Epithelial cell of proximal tubule (primary cell): ENCODE measurements around the gene SRSF1. TPM values are rescaled to one million over a fixed set of nuclear protein-coding genes. Genes with fewer than 3 reads are reported as not detected.

Experiments
- DNase-seq: peaks from one replicate; pipeline ENCODE4 v3.0.0-alpha.2; 2011; ENCODE audit warnings: low read depth
- H3K4me3 ChIP-seq: 2 replicates; pipeline ENCODE4 v1.5.1; 2011; ENCODE audit warnings: low read depth, mild to moderate bottlenecking, low read length
- total RNA-seq: library from RNA; depleted of rRNA; stranded (reverse); fragments of >200 nt; gene quantifications from 2 replicates; pipeline ENCODE4 v1.2.3, GENCODE V29; 2015
- TF ChIP-seq, protein P1 (sequence below): conservative IDR thresholded peaks from 2 replicates; pipeline ENCODE4 v1.5.1; 2012; ENCODE audit warnings: low read depth, mild to moderate bottlenecking, low read length

SRSF1 gene
- total RNA-seq, 1 donor from 2014 or later, result 293 TPM

GRCh38 chr17:57987581-57988300 lies 19.3 kb downstream of the SRSF1 start, which contains the start of gene VEZF1:
VEZF1 (minus strand) TSS chr17:57988254; CDS start chr17:57988111, 143 bp downstream.
- TF ChIP-seq, protein P1, sequence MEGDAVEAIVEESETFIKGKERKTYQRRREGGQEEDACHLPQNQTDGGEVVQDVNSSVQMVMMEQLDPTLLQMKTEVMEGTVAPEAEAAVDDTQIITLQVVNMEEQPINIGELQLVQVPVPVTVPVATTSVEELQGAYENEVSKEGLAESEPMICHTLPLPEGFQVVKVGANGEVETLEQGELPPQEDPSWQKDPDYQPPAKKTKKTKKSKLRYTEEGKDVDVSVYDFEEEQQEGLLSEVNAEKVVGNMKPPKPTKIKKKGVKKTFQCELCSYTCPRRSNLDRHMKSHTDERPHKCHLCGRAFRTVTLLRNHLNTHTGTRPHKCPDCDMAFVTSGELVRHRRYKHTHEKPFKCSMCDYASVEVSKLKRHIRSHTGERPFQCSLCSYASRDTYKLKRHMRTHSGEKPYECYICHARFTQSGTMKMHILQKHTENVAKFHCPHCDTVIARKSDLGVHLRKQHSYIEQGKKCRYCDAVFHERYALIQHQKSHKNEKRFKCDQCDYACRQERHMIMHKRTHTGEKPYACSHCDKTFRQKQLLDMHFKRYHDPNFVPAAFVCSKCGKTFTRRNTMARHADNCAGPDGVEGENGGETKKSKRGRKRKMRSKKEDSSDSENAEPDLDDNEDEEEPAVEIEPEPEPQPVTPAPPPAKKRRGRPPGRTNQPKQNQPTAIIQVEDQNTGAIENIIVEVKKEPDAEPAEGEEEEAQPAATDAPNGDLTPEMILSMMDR, result no peak
- peak within 1 kb of the TSS; percentile 84 for H3K4me3 ChIP-seq
- DNase-seq, result no peak

DNA sequence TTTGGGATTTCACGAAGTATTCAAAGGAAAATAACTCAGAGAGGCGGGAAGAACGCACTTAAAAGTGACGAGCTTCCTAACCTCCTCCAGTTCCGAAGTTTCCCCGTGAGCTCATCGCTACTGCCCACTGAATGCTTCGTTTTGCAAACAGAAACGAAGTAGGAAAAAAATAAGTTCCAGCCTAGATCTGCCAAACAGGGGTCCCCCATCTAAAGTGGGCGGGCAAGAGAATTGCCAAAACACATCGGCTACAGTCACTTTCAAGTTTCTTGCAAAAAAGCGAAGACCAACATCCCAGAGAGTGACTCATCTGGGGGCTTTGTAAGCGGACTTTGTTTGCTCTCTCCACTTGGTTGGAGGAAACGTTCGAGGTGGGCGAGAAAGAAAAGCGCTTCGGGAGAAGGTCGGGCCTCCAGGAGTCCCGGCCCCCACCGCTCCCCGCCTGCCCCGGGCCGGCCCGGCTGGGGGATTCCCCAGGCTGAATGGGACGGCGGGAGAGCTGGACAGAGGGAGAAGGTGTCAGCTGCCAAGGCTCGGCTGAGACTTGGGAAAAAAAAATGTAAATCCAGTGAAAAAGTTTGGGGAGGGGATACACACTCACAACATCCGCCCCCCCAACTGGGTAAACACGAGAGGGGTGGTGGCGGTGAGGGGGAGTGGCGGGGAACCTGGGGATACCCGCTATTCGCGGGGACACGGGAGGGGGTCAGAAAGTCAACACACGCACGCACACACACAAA lies 20.0 kb downstream of the SRSF1 start:
- H3K4me3 ChIP-seq, result peak overlapping the region; percentile 84
- TF ChIP-seq, protein P1, result no peak
- DNase-seq, result no peak

- peak overlapping the region; percentile 84 for H3K4me3 ChIP-seq
- TF ChIP-seq, protein P1, result no peak
- DNase-seq, result no peak
These were observed 21.4 kb downstream of the SRSF1 start for GRCh38 chr17:57985675-57985974.

DNA sequence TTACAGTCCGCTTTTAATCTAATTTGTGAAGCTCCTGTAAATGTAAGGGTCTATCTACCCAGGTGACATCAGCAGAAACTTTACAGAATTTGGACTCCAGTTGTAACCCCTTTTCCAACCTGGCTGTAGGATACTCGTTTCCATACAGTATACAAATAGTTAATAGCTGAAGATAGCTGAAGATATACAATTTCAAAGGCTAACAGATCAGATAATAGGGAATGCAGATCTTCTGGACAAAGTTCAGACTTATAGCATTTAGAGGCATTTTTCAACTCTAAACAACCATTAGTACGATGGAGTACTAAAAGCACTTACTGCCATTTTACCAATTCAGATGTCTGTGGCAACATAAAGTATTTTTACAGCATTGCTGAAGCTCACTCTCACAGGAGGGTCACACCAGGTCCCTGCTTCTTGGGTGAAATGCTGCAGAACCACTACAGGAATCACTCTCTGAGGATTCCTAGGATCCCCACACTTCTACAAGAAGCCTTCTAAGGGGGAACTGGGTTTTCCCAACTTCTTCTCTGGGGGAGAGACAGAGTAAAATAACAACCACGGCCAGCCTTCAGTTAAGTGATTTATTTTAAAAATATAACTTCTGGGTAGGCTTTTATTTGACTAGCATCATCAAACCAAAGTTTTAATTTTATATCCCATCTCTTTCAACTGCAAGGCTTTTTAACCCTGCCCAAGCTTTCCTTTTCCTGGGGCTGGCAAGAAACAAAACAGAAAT lies 21.9 kb downstream of the SRSF1 start:
- TF ChIP-seq, protein P1, result no peak
- no peak for DNase-seq
- H3K4me3 ChIP-seq, result peak overlapping the region; percentile 28

- no peak overlapping the region for H3K4me3 ChIP-seq
- TF ChIP-seq, protein P1, result no peak
These were observed 22.7 kb downstream of the SRSF1 start for GRCh38 chr17:57984261-57984890.

DNA sequence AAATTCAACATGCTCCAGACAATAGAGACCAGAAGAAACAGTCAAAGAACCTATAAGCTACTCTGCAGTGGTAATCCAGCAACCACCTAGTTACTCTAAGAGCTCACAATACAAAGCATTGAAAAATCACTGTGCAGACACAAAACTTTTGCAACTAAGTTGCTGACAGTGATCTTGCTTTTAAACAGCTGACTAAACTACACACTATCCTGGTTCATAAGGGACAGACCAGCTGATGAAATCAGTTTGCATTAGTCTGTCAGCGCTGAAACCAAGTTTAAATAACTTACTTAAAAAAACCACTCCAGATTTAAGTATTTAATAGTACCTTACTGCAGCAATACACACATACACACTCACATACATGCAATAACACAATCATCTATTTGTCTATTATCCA lies 23.6 kb downstream of the SRSF1 start:
- TF ChIP-seq, protein P1, result no peak
- H3K4me3 ChIP-seq, result no peak overlapping the region
- DNase-seq, result no peak

More at GRCh38 chr17:57984261-57984890, 22.7 kb downstream of the SRSF1 start:
- DNase-seq, result no peak
